ENCODE data around the gene IL1R2.

- no peak for TF ChIP-seq POLR2A (IDR thresholded peaks at IDR 0.05; ENCODE audit: low read depth, low read length)
- no peak for TF ChIP-seq TAF1 (IDR thresholded peaks at IDR 0.05; ENCODE audit: low read depth, low read length)
- no peak for TF ChIP-seq POLR2AphosphoS5 (IDR thresholded peaks at IDR 0.05; ENCODE audit: low read depth, low read length)
- TF ChIP-seq SPI1 (IDR thresholded peaks at IDR 0.05; ENCODE audit: low read depth, low read length) = no peak
Observed at GRCh38 chr2:101975171-101975870, 16.4 kb upstream of the IL1R2 start.
